ENCODE measurements around the gene BCAS1. TPM values are rescaled to one million over a fixed set of nuclear protein-coding genes. Genes with fewer than 3 reads are reported as not detected.
A peak's percentile ranks its signal among the peaks of the same experiment; 100 is the strongest.

The BCAS1 gene
- total RNA-seq, 1 donor from 2014 or later = 2.4 TPM

DNA sequence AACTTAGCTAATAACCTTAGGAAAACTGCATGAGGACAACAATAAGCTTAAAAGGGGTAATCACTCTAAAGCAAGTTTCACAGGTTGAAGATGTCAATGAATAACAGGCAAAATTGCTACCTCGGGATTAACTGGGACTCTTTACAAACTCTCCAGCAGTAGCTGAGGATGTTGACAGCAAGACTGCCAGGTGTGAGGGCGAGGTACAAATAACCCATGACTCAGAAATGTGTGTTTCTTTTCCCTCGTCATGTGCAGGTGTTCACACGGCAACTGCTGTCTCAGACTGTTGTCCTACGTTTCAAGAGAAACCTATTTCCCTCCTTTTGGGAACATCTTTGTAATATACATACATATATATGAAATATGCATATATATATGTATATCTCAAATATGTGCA lies 15.9 kb downstream of the BCAS1 start:
- DNase-seq (ENCODE audit: low spot score in 2 of 2) (no peak), FAIRE-seq (no peak)

DNA sequence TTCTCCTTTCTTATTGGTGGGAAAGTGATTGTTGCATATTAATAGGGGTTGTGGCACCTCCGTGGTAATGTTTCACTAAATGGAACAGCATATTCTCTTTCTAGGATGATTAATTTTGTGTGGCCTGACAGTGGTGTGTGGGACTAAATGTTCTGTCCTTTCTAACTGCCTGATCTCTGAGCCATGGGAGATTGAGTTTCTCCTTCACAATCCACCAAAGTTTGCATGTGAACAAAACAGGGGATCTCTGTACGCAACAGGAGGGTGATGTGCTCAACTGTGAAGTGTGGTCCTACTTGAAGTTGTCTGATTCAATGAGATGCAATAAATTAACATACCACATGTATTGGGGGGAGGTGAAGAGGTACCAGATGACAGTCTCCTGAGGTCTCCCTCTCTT lies 19.3 kb downstream of the BCAS1 start:
- FAIRE-seq (no peak), DNase-seq (ENCODE audit: low spot score in 2 of 2) (no peak)

- no peak for DNase-seq (ENCODE audit: low spot score in 2 of 2)
- FAIRE-seq = no peak
These were observed 21.4 kb downstream of the BCAS1 start for GRCh38 chr20:54048891-54049545.

GRCh38 chr20:54048481-54048880 lies 21.9 kb downstream of the BCAS1 start:
- DNase-seq (ENCODE audit: low spot score in 2 of 2) (no peak), FAIRE-seq (no peak)

DNA sequence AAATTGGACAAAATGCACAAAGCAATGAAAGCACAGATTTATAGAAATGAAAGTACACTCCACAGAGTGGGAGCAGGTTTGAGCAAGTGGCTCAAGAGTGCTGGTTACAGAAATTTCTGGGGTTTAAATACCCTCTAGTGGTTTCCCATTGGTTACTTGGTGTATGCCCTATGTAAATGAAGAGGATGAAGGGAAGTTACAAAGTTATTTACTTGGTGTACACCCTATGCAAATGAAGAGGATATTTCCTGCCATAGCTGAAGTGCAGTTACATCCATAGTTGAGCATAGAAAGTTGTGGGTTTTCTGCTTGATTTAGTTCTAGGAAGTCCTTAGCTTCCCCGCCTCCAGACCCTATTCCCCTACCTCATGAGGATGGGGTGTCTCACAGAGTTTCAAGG lies 22.7 kb downstream of the BCAS1 start:
- no peak for DNase-seq (ENCODE audit: low spot score in 2 of 2)
- no peak for FAIRE-seq

DNA sequence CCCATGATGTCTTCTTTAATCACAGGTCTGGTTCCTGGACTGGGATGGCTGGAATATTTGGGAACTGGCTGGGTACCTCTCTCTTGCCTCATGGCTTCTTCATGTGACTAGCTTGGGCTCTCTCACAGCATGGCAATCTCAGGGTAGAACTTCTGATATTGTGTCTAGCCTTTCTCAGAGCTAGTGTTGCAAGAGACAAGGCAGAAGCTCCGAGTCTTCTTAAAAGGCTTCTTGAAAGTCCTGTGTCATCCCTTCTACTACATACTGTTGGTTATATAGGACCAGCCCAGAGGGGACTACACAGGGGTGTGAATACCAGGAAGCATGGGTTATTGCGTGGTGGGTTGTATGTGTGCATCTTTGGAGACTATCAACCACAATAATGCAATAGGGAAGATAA lies 23.3 kb downstream of the BCAS1 start:
- DNase-seq (ENCODE audit: low spot score in 2 of 2) (no peak), FAIRE-seq (no peak)

DNA sequence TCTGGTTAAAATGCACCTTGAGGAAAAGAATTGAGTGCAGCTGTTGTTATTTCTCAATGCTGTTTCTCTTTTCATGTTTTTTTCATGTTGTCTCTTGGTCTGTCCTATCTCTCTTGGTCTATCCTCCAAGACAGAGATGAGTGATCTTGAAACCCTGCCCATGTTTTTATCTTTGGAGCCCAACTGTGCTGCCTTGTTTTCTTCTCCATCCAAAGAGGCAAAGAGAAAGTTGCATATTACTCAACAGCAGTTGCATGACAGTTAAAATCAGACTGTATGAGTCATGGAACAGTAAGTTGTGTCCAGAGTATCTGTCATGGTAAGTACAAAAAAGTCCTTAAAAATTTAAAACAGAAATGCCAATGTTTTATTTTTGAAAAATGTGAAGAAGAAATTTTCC lies 26.2 kb downstream of the BCAS1 start:
- DNase-seq (ENCODE audit: low spot score in 2 of 2) (no peak), FAIRE-seq (no peak)

- FAIRE-seq = no peak
These were observed 27.1 kb downstream of the BCAS1 start for GRCh38 chr20:54043076-54043967.

DNA sequence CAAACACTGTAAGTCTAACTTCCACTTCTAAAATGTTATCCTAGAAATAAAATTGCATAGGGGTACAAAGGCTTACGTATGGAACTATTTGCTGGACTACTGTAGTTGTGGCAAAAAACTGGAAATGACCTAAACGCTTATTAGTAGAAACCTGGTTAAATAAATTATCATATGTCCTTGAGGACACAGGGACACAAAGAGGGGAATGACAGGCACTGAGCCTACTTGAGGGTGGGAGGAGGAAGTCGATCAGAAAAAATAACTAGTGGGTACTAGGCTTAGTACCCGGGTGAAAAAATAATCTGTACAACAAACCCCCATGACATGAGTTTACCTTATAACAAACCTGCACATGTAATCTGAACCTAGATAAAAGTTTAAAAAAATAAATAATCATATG lies 28.4 kb downstream of the BCAS1 start:
- FAIRE-seq = no peak
- DNase-seq (ENCODE audit: low spot score in 2 of 2) = no peak

More at GRCh38 chr20:54043076-54043967, 27.1 kb downstream of the BCAS1 start:
- DNase-seq (ENCODE audit: low spot score in 2 of 2) = no peak

GRCh38 chr20:54041336-54041735 lies 29.1 kb downstream of the BCAS1 start:
- FAIRE-seq = no peak
- no peak for DNase-seq (ENCODE audit: low spot score in 2 of 2)

DNA sequence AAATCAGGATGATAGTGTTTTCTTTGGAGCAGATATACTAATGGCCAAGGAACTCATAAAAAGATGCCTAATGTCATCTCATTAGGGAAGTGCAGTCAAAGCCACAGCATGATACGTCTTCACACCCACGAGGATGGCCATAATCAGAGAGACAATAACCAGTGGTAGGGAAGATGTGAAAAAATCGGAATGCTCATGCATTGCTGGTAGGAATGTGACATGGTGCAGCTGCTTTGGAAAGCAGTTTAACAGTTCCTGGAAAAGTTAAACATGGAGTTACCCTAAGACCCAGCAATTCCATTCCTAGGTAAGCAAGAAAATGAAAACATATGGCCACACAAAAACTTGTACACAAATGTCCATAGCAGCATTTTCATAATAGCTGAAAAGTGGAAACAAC lies 29.9 kb downstream of the BCAS1 start:
- no peak for DNase-seq (ENCODE audit: low spot score in 2 of 2)
- no peak for FAIRE-seq

DNA sequence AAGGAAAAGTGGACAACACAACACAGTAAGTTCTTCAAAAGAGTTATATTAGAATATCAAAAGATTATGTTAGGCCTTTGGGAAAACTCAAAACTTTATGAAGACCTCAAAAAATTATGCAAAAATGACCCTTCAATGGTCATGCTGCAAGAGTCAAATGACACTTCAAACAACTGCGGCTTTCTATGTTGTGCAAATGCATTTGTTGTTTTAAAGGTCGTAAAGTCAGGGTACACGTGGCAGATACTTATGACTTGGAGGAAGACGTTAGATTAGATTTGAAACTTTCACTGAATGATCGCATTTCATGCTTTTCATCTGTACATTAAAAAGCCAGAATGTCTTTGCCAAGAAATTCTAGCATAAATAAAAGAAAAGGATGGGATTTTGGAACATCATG lies 31.4 kb downstream of the BCAS1 start:
- no peak for DNase-seq (ENCODE audit: low spot score in 2 of 2)
- no peak for FAIRE-seq

DNA sequence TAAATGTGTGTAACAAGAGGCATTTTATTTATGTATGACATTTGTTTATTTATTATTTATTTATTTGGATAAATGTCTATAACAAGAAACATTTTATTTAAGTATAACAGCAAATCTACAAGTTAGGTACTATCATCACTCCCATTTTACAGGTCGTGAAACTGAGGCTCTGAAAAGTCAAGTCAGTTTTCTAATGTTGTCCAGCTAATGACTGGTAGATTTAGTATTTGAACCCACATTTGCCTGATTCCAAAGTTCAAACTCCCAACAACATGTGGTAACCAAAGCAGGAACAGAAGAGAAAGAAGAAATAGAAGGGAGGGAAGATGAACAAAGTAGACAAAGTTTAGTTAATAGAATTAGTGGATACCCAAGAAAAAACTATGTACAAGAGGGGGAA lies 32.9 kb downstream of the BCAS1 start:
- DNase-seq (ENCODE audit: low spot score in 2 of 2) (no peak), FAIRE-seq (no peak)

GRCh38 chr20:54029643-54030042 lies 40.8 kb downstream of the BCAS1 start:
- FAIRE-seq = no peak
- DNase-seq (ENCODE audit: low spot score in 2 of 2) = no peak

- DNase-seq (ENCODE audit: low spot score in 2 of 2) (no peak), FAIRE-seq (no peak)
These were observed 41.2 kb downstream of the BCAS1 start for GRCh38 chr20:54029176-54029575.

DNA sequence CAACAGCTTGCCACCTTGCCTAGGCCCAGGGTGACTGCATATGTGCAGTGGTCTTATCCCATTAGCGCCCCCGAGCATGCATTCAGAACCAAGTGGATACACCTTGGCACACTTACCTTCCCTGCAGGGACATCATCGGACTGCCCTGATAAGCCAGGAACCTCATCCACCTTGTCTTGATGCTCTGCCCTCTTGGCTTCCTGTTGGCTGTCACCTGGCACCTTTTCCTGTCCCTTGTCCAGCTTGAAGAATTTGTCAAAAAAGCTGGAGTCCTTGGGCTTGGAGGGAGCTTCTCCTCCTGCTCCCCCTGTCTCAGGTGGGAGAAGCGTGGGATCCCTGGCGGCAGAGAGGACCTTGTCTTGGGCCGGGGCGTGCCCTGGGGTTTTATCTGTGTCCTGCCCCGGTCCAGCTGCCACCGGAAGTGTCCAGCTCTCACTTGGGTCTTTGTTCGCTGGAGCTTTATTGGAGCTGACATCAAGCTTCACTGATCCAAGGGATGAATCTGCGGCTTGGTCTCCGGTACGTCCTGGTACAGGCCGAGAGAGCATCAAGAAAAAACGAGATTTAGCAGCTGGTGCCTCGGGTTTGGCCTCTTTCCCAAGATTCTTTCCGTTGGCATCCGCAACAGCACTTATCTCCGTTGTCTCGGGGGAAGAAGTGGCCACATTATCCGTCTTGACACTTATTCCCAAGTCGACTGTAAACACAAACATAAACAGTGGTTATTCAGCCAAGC lies 42.0 kb downstream of the BCAS1 start:
- DNase-seq (ENCODE audit: low spot score in 2 of 2) = peak; percentile 7 to 19
- no peak for FAIRE-seq

GRCh38 chr20:54027704-54028103 lies 42.7 kb downstream of the BCAS1 start:
- no peak for FAIRE-seq

GRCh38 chr20:54026295-54027064 lies 43.9 kb downstream of the BCAS1 start:
- DNase-seq (ENCODE audit: low spot score in 2 of 2) = no peak
- no peak for FAIRE-seq

More at GRCh38 chr20:54027704-54028103, 42.7 kb downstream of the BCAS1 start:
- no peak for DNase-seq (ENCODE audit: low spot score in 2 of 2)

DNA sequence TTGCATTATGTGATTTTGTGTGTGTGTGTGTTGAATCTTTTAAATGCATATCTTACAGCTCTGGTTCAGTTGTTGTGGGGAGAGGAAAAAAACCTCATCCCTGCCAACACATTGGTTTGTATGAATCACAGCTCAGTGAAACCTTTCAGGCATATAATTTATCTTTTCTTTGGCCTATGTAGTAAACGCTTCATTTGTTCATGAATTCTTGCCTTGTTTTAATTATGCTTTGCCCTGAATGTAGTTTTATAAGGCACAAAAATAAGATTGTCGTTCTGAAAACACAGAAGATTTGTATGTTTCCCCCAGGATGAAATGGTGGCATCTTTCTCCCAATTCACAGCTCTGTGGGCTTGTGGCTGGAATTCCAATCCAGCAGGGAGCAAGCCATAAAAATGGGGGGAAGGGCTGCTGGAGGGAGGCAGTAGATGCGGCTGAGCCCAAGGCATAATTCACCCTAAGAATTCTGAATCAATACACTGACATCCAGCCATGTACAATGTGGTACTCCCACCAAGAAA lies 45.1 kb downstream of the BCAS1 start:
- DNase-seq (ENCODE audit: low spot score in 2 of 2) (peak in 1 of 2 donors; percentile 28), FAIRE-seq (no peak)

GRCh38 chr20:54023406-54023805 lies 47.0 kb downstream of the BCAS1 start:
- FAIRE-seq = no peak
- no peak for DNase-seq (ENCODE audit: low spot score in 2 of 2)
